Tibial nerve (tissue), 4 donors: ENCODE measurements around the gene CHD6.

ENCODE experiments used
- EP300 ChIP-seq, 2 donors: sonication (generic); formaldehyde crosslinking; IDR thresholded peaks; one replicate each; pipeline ENCODE4 v1.6.1; 2017; ENCODE audit warnings: antibody characterized with exemption in 2 of 2, mild to moderate bottlenecking in 1 of 2
- POLR2A ChIP-seq, 2 donors: fragments of 450-650 bp; IDR thresholded peaks; one replicate each; pipeline ENCODE4 v1.6.1; 2017; ENCODE audit warnings: antibody characterized with exemption in 2 of 2, mild to moderate bottlenecking in 2 of 2, moderate library complexity in 2 of 2
- TF ChIP-seq, protein P1 (sequence below), 5 experiments: fragments of 200-600 bp in 3 of 5; fragments of 450-650 bp in 2 of 5; sonication (generic) in 3 of 5; IDR thresholded peaks; one replicate each; pipeline ENCODE4 v1.5.1; 2016 to 2019; ENCODE audit warnings: antibody characterized with exemption in 5 of 5, mild to moderate bottlenecking in 3 of 5, moderate library complexity in 2 of 5

DNA sequence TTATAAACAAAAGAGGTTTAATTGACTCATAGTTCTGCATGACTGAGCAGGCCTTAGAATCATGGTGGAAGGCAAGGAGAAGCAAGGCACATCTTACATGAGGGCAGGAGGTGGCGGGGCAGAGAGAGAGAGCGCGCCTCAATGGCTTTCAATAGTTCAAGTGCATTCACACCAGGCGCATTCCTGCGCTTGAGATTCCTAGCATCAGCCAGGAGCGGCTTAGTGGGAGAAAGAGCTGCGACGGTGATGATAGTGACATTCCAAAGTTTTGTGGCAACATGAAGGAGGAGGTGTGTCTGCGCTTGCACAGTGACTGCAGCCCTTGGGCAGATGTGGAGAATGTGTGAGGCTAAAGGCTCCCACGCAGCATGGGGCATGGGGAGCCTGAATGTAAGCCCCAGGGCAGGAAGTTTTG, 226.6 kb downstream of the CHD6 start:
- TF ChIP-seq, protein P1, sequence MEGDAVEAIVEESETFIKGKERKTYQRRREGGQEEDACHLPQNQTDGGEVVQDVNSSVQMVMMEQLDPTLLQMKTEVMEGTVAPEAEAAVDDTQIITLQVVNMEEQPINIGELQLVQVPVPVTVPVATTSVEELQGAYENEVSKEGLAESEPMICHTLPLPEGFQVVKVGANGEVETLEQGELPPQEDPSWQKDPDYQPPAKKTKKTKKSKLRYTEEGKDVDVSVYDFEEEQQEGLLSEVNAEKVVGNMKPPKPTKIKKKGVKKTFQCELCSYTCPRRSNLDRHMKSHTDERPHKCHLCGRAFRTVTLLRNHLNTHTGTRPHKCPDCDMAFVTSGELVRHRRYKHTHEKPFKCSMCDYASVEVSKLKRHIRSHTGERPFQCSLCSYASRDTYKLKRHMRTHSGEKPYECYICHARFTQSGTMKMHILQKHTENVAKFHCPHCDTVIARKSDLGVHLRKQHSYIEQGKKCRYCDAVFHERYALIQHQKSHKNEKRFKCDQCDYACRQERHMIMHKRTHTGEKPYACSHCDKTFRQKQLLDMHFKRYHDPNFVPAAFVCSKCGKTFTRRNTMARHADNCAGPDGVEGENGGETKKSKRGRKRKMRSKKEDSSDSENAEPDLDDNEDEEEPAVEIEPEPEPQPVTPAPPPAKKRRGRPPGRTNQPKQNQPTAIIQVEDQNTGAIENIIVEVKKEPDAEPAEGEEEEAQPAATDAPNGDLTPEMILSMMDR (IDR thresholded peaks at IDR 0.05): no peak
- TF ChIP-seq EP300 (IDR thresholded peaks at IDR 0.05) (no peak), POLR2A (IDR thresholded peaks at IDR 0.05) (no peak)
